ENCODE data around the gene KLHL29. TPM values are rescaled to one million over a fixed set of nuclear protein-coding genes. Genes with fewer than 3 reads are reported as not detected.

The KLHL29 gene
- polyA plus RNA-seq, 2 donors: 2.1 to 3.8 TPM

- H3K27me3 ChIP-seq (ENCODE audit: control insufficient read depth in 1 of 2, insufficient read depth in 2 of 2, low read length in 2 of 2): no peaks in the 10 kb centered on the region
- no peak overlapping the region for H3K27ac ChIP-seq (ENCODE audit: low read depth in 2 of 2, low read length in 1 of 2)
- no peaks in the 10 kb centered on the region for H3K36me3 ChIP-seq (ENCODE audit: control insufficient read depth in 2 of 2, insufficient read depth in 2 of 2, low read length in 1 of 2)
- H3K4me1 ChIP-seq (ENCODE audit: control insufficient read depth in 2 of 2, insufficient read depth in 2 of 2, low read length in 1 of 2): peaks cover 2 to 3% of the 10 kb centered on the region in 2 donors
- no peaks in the 10 kb centered on the region for H3K9me3 ChIP-seq (ENCODE audit: control insufficient read depth in 2 of 2, insufficient read depth in 1 of 2, low read depth in 1 of 2, low read length in 1 of 2)
- H3K4me3 ChIP-seq (ENCODE audit: low read depth in 1 of 2, low read length in 2 of 2): no peak overlapping the region
- 89 to 94% methylated on average over 20 of the region's 20 CpGs for WGBS, 2 donors
Observed at GRCh38 chr2:23456881-23457760, 72.1 kb downstream of the KLHL29 start.

DNA sequence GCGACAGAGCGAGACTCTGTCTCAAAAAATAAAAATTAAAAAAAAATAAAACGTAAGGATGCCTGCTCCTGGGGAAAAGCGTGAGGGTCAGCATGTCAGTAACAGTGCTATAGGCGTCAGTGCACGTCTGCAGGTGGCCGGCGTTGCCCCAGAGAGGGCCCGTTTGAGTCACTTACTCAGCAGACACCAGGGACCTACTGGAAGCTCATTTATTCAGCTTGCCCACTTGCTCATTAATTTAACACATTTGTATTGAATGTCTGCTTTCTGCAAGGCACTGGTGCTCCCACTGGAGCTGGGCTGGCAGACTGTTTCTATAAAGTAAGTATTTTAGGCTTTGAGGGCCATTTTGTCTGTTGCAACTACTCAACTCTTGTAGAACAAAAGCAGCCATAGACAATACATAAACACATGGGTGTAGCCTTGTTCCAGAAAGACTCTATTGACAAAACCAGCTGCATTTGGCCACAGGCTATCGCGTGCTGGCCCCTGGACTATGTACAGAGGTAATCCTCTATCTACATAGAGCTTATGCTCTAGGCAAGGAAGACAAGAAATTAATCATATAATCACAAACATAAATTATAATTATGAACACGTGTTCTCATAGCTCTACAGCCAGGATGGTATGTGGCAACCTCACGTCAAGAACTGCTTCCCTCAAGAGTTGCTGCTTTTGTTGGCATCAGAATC lies 73.2 kb downstream of the KLHL29 start:
- 78 to 80% methylated on average over 13 of the region's 13 CpGs for WGBS, 2 donors
- Histone ChIP-seq H3K27ac (ENCODE audit: low read depth in 2 of 2, low read length in 1 of 2) (no peak overlapping the region), H3K27me3 (ENCODE audit: control insufficient read depth in 1 of 2, insufficient read depth in 2 of 2, low read length in 2 of 2) (no peaks in the 10 kb centered on the region), H3K4me1 (ENCODE audit: control insufficient read depth in 2 of 2, insufficient read depth in 2 of 2, low read length in 1 of 2) (peaks cover 2 to 3% of the 10 kb centered on the region in 2 donors), H3K4me3 (ENCODE audit: low read depth in 1 of 2, low read length in 2 of 2) (no peak overlapping the region), H3K36me3 (ENCODE audit: control insufficient read depth in 2 of 2, insufficient read depth in 2 of 2, low read length in 1 of 2) (no peaks in the 10 kb centered on the region), H3K9me3 (ENCODE audit: control insufficient read depth in 2 of 2, insufficient read depth in 1 of 2, low read depth in 1 of 2, low read length in 1 of 2) (no peaks in the 10 kb centered on the region)

GRCh38 chr2:23459032-23459431 lies 74.1 kb downstream of the KLHL29 start:
- WGBS, 2 donors: 78 to 89% methylated on average over 2 of the region's 2 CpGs
- H3K4me3 ChIP-seq (ENCODE audit: low read depth in 1 of 2, low read length in 2 of 2): no peak overlapping the region
- no peak overlapping the region for H3K27ac ChIP-seq (ENCODE audit: low read depth in 2 of 2, low read length in 1 of 2)
- peaks cover 0 to 2% of the 10 kb centered on the region in 2 donors for H3K4me1 ChIP-seq (ENCODE audit: control insufficient read depth in 2 of 2, insufficient read depth in 2 of 2, low read length in 1 of 2)
- no peaks in the 10 kb centered on the region for H3K36me3 ChIP-seq (ENCODE audit: control insufficient read depth in 2 of 2, insufficient read depth in 2 of 2, low read length in 1 of 2)
- H3K27me3 ChIP-seq (ENCODE audit: control insufficient read depth in 1 of 2, insufficient read depth in 2 of 2, low read length in 2 of 2): no peaks in the 10 kb centered on the region
- H3K9me3 ChIP-seq (ENCODE audit: control insufficient read depth in 2 of 2, insufficient read depth in 1 of 2, low read depth in 1 of 2, low read length in 1 of 2): no peaks in the 10 kb centered on the region

- Histone ChIP-seq H3K9me3 (ENCODE audit: control insufficient read depth in 2 of 2, insufficient read depth in 1 of 2, low read depth in 1 of 2, low read length in 1 of 2) (no peaks in the 10 kb centered on the region), H3K36me3 (ENCODE audit: control insufficient read depth in 2 of 2, insufficient read depth in 2 of 2, low read length in 1 of 2) (no peaks in the 10 kb centered on the region), H3K27me3 (ENCODE audit: control insufficient read depth in 1 of 2, insufficient read depth in 2 of 2, low read length in 2 of 2) (no peaks in the 10 kb centered on the region), H3K27ac (ENCODE audit: low read depth in 2 of 2, low read length in 1 of 2) (no peak overlapping the region), H3K4me1 (ENCODE audit: control insufficient read depth in 2 of 2, insufficient read depth in 2 of 2, low read length in 1 of 2) (peaks cover 0 to 2% of the 10 kb centered on the region in 2 donors), H3K4me3 (ENCODE audit: low read depth in 1 of 2, low read length in 2 of 2) (no peak overlapping the region)
- WGBS, 2 donors: 85% methylated on average over 1 of the region's 1 CpG
Observed at GRCh38 chr2:23460228-23460627, 75.2 kb downstream of the KLHL29 start.

GRCh38 chr2:23460993-23461392 lies 76.0 kb downstream of the KLHL29 start:
- WGBS, 2 donors: 70 to 83% methylated on average over 5 of the region's 5 CpGs
- Histone ChIP-seq H3K27ac (ENCODE audit: low read depth in 2 of 2, low read length in 1 of 2) (no peak overlapping the region), H3K36me3 (ENCODE audit: control insufficient read depth in 2 of 2, insufficient read depth in 2 of 2, low read length in 1 of 2) (no peaks in the 10 kb centered on the region), H3K4me3 (ENCODE audit: low read depth in 1 of 2, low read length in 2 of 2) (no peak overlapping the region), H3K27me3 (ENCODE audit: control insufficient read depth in 1 of 2, insufficient read depth in 2 of 2, low read length in 2 of 2) (no peaks in the 10 kb centered on the region), H3K9me3 (ENCODE audit: control insufficient read depth in 2 of 2, insufficient read depth in 1 of 2, low read depth in 1 of 2, low read length in 1 of 2) (no peaks in the 10 kb centered on the region), H3K4me1 (ENCODE audit: control insufficient read depth in 2 of 2, insufficient read depth in 2 of 2, low read length in 1 of 2) (peaks cover 0 to 2% of the 10 kb centered on the region in 2 donors)

- 56 to 71% methylated on average over 6 of the region's 6 CpGs for whole genome bisulfite sequencing, 2 donors
- Histone ChIP-seq H3K27me3 (ENCODE audit: control insufficient read depth in 1 of 2, insufficient read depth in 2 of 2, low read length in 2 of 2) (no peaks in the 10 kb centered on the region), H3K4me3 (ENCODE audit: low read depth in 1 of 2, low read length in 2 of 2) (no peak overlapping the region), H3K36me3 (ENCODE audit: control insufficient read depth in 2 of 2, insufficient read depth in 2 of 2, low read length in 1 of 2) (no peaks in the 10 kb centered on the region), H3K27ac (ENCODE audit: low read depth in 2 of 2, low read length in 1 of 2) (no peak overlapping the region), H3K4me1 (ENCODE audit: control insufficient read depth in 2 of 2, insufficient read depth in 2 of 2, low read length in 1 of 2) (no peaks in the 10 kb centered on the region), H3K9me3 (ENCODE audit: control insufficient read depth in 2 of 2, insufficient read depth in 1 of 2, low read depth in 1 of 2, low read length in 1 of 2) (no peaks in the 10 kb centered on the region)
Observed at GRCh38 chr2:23464156-23464555, 79.2 kb downstream of the KLHL29 start.

- Histone ChIP-seq H3K36me3 (ENCODE audit: control insufficient read depth in 2 of 2, insufficient read depth in 2 of 2, low read length in 1 of 2) (no peaks in the 10 kb centered on the region), H3K27ac (ENCODE audit: low read depth in 2 of 2, low read length in 1 of 2) (no peak overlapping the region), H3K4me1 (ENCODE audit: control insufficient read depth in 2 of 2, insufficient read depth in 2 of 2, low read length in 1 of 2) (peaks cover 0 to under 1% of the 10 kb centered on the region in 2 donors), H3K27me3 (ENCODE audit: control insufficient read depth in 1 of 2, insufficient read depth in 2 of 2, low read length in 2 of 2) (no peaks in the 10 kb centered on the region), H3K4me3 (ENCODE audit: low read depth in 1 of 2, low read length in 2 of 2) (no peak overlapping the region), H3K9me3 (ENCODE audit: control insufficient read depth in 2 of 2, insufficient read depth in 1 of 2, low read depth in 1 of 2, low read length in 1 of 2) (no peaks in the 10 kb centered on the region)
- WGBS, 2 donors: 77 to 85% methylated on average over 14 of the region's 14 CpGs
Observed at GRCh38 chr2:23464905-23465537, 80.0 kb downstream of the KLHL29 start.

DNA sequence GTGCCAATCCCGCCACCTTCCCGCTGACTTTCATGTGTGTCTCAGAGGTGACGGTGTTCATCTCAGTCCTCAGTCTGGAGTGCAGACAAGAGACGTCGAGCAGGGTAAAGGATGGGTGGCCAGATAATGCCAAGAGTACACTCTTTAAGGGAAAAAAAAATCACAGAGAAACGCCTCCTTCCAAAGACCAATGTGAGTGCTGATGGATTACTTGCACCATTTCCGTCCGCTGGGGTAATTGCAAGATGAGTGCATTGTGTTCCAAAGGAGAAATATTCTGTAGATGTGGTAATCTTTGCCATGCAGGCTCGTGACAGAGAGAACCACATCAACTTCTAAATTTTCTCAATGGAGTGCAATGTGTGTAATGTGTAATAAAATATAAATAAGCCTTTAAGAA lies 81.0 kb downstream of the KLHL29 start:
- H3K27ac ChIP-seq (ENCODE audit: low read depth in 2 of 2, low read length in 1 of 2): no peak overlapping the region

GRCh38 chr2:23467618-23468017 lies 82.6 kb downstream of the KLHL29 start:
- Histone ChIP-seq H3K27ac (ENCODE audit: low read depth in 2 of 2, low read length in 1 of 2) (no peak overlapping the region), H3K27me3 (ENCODE audit: control insufficient read depth in 1 of 2, insufficient read depth in 2 of 2, low read length in 2 of 2) (no peaks in the 10 kb centered on the region), H3K36me3 (ENCODE audit: control insufficient read depth in 2 of 2, insufficient read depth in 2 of 2, low read length in 1 of 2) (no peaks in the 10 kb centered on the region), H3K4me3 (ENCODE audit: low read depth in 1 of 2, low read length in 2 of 2) (no peak overlapping the region), H3K9me3 (ENCODE audit: control insufficient read depth in 2 of 2, insufficient read depth in 1 of 2, low read depth in 1 of 2, low read length in 1 of 2) (no peaks in the 10 kb centered on the region), H3K4me1 (ENCODE audit: control insufficient read depth in 2 of 2, insufficient read depth in 2 of 2, low read length in 1 of 2) (peaks cover 0 to 2% of the 10 kb centered on the region in 2 donors)
- 93 to 96% methylated on average over 10 of the region's 10 CpGs for WGBS, 2 donors

More for the DNA sequence above, 81.0 kb downstream of the KLHL29 start:
- no peaks in the 10 kb centered on the region for H3K36me3 ChIP-seq (ENCODE audit: control insufficient read depth in 2 of 2, insufficient read depth in 2 of 2, low read length in 1 of 2)
- H3K4me3 ChIP-seq (ENCODE audit: low read depth in 1 of 2, low read length in 2 of 2): no peak overlapping the region
- no peaks in the 10 kb centered on the region for H3K9me3 ChIP-seq (ENCODE audit: control insufficient read depth in 2 of 2, insufficient read depth in 1 of 2, low read depth in 1 of 2, low read length in 1 of 2)
- WGBS, 2 donors: 70 to 80% methylated on average over 9 of the region's 9 CpGs
- H3K4me1 ChIP-seq (ENCODE audit: control insufficient read depth in 2 of 2, insufficient read depth in 2 of 2, low read length in 1 of 2): peaks cover 0 to 2% of the 10 kb centered on the region in 2 donors
- no peaks in the 10 kb centered on the region for H3K27me3 ChIP-seq (ENCODE audit: control insufficient read depth in 1 of 2, insufficient read depth in 2 of 2, low read length in 2 of 2)
